ENCODE data around the gene AFF3.

AFF3 gene

GRCh38 chr2:99694331-99694730 lies 448.1 kb downstream of the AFF3 start:
- TF ChIP-seq REST (IDR thresholded peaks at IDR 0.05; ENCODE audit: low read depth) (no peak), YY1 (IDR thresholded peaks at IDR 0.05; ENCODE audit: low read depth) (no peak), EGR1 (IDR thresholded peaks at IDR 0.05) (no peak), TAF1 (IDR thresholded peaks at IDR 0.05; ENCODE audit: low read depth) (no peak), USF1 (IDR thresholded peaks at IDR 0.05) (no peak), TCF12 (IDR thresholded peaks at IDR 0.05; ENCODE audit: low read depth) (no peak), FOXM1 (IDR thresholded peaks at IDR 0.05; ENCODE audit: borderline replicate concordance, low read depth) (no peak), RAD21 (IDR thresholded peaks at IDR 0.05; ENCODE audit: low read depth) (no peak), NFIC (IDR thresholded peaks at IDR 0.05) (no peak), CREB1 (IDR thresholded peaks at IDR 0.05; ENCODE audit: low read depth) (no peak)

- peak; percentile 74 for TF ChIP-seq RAD21 (IDR thresholded peaks at IDR 0.05; ENCODE audit: low read depth)
- TF ChIP-seq MAX (IDR thresholded peaks at IDR 0.05), result no peak
- no peak for TF ChIP-seq USF1 (IDR thresholded peaks at IDR 0.05)
Measured at GRCh38 chr2:99692785-99693184, 449.6 kb downstream of the AFF3 start.

DNA sequence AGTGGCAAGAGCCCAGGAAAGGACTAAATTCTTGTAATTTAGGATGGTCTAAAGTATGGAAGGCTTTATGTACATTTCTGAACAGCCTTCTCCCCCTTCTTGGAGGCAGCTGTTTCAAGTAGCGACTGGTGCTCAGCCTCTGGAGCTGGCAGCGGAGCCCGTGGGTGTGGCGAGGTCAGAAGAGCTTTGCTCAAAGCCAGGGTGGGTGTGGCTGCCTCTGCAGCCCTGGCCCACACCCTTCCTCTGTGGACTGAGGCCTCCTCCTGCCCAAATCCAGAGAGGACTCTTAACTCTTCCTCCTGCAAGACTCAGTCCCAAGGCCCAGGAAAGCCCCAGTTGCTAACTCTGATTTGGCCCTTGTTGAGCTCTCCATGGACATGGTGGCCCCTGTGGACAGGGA lies 450.5 kb downstream of the AFF3 start:
- TF ChIP-seq YY1 (IDR thresholded peaks at IDR 0.05; ENCODE audit: low read depth), result no peak
- no peak for TF ChIP-seq CREB1 (IDR thresholded peaks at IDR 0.05; ENCODE audit: low read depth)
- TF ChIP-seq TCF12 (IDR thresholded peaks at IDR 0.05; ENCODE audit: low read depth), result no peak

- TF ChIP-seq TAF1 (IDR thresholded peaks at IDR 0.05; ENCODE audit: low read depth), result no peak
- no peak for TF ChIP-seq ZBTB7A (IDR thresholded peaks at IDR 0.05; ENCODE audit: low read depth)
- no peak for TF ChIP-seq REST (IDR thresholded peaks at IDR 0.05; ENCODE audit: low read depth)
- no peak for TF ChIP-seq RAD21 (IDR thresholded peaks at IDR 0.05; ENCODE audit: low read depth)
- TF ChIP-seq TCF12 (IDR thresholded peaks at IDR 0.05; ENCODE audit: low read depth), result peak; percentile 60
- no peak for TF ChIP-seq EGR1 (IDR thresholded peaks at IDR 0.05)
- no peak for TF ChIP-seq YY1 (IDR thresholded peaks at IDR 0.05; ENCODE audit: low read depth)
- peak; percentile 70 for TF ChIP-seq EP300 (IDR thresholded peaks at IDR 0.05; ENCODE audit: borderline replicate concordance)
- 0 out of 2 replicates have a peak, but pooled peaks have one; percentile 4 for TF ChIP-seq USF1 (IDR thresholded peaks at IDR 0.05)
- peak; percentile 34; the same call in 1 of the 2 replicates for TF ChIP-seq FOXM1 (IDR thresholded peaks at IDR 0.05; ENCODE audit: borderline replicate concordance, low read depth)
- TF ChIP-seq NFIC (IDR thresholded peaks at IDR 0.05), result 0 out of 2 replicates have a peak, but pooled peaks have one; percentile 32
- peak; percentile 55; the same call in 1 of the 2 replicates for TF ChIP-seq CEBPB (IDR thresholded peaks at IDR 0.05)
- no peak for TF ChIP-seq MAX (IDR thresholded peaks at IDR 0.05)
- TF ChIP-seq CREB1 (IDR thresholded peaks at IDR 0.05; ENCODE audit: low read depth), result no peak
- peak; percentile 36; the same call in 1 of the 2 replicates for TF ChIP-seq TEAD4 (IDR thresholded peaks at IDR 0.05)
Measured at GRCh38 chr2:99689145-99689742, 453.1 kb downstream of the AFF3 start.

- TF ChIP-seq TEAD4 (IDR thresholded peaks at IDR 0.05), result no peak
- peak; percentile 42; the same call in 1 of the 2 replicates for TF ChIP-seq TCF12 (IDR thresholded peaks at IDR 0.05; ENCODE audit: low read depth)
- no peak for TF ChIP-seq EP300 (IDR thresholded peaks at IDR 0.05; ENCODE audit: borderline replicate concordance)
- TF ChIP-seq EGR1 (IDR thresholded peaks at IDR 0.05), result no peak
- peak; percentile 61 for TF ChIP-seq NFIC (IDR thresholded peaks at IDR 0.05)
- no peak for TF ChIP-seq CREB1 (IDR thresholded peaks at IDR 0.05; ENCODE audit: low read depth)
- no peak for TF ChIP-seq ZBTB7A (IDR thresholded peaks at IDR 0.05; ENCODE audit: low read depth)
- no peak for TF ChIP-seq REST (IDR thresholded peaks at IDR 0.05; ENCODE audit: low read depth)
- no peak for TF ChIP-seq MAX (IDR thresholded peaks at IDR 0.05)
- TF ChIP-seq YY1 (IDR thresholded peaks at IDR 0.05; ENCODE audit: low read depth), result no peak
- no peak for TF ChIP-seq CEBPB (IDR thresholded peaks at IDR 0.05)
- TF ChIP-seq TAF1 (IDR thresholded peaks at IDR 0.05; ENCODE audit: low read depth), result no peak
- TF ChIP-seq RAD21 (IDR thresholded peaks at IDR 0.05; ENCODE audit: low read depth), result no peak
- no peak for TF ChIP-seq USF1 (IDR thresholded peaks at IDR 0.05)
Measured at GRCh38 chr2:99688699-99689098, 453.7 kb downstream of the AFF3 start.

Measured in Ishikawa (cell line).